Activated T-helper 9 cell treated with anti-CD3 and anti-CD28 coated beads, Interleukin-2, amount 50 U/mL, for 16 hours (primary cell): Measurements from ENCODE around the gene ZPLD1.

Experiments
- DNase-seq: peaks from one replicate; pipeline ENCODE4 v3.0.0-alpha.2; 2020; ENCODE audit warnings: low read depth

Gene ZPLD1

DNA sequence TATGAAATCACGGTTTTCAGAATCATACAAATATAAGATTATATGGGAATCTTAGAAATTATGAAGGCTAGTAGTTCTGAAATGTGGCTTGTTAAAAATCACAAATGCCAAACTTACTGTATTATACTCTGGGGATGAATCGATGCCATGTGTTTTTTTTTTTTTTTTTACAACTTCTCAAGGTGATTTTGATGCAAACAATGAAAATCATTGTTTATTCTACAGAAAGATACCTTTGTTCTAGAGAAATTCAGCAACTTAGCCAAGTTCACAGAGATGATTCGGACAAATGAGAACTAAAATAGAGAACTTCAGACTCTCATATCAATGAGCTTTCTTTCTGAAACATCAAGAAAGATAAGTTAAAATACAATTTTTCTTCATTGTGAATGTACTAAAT is 92.0 kb downstream of the ZPLD1 start:
- DNase-seq = no peak

DNA sequence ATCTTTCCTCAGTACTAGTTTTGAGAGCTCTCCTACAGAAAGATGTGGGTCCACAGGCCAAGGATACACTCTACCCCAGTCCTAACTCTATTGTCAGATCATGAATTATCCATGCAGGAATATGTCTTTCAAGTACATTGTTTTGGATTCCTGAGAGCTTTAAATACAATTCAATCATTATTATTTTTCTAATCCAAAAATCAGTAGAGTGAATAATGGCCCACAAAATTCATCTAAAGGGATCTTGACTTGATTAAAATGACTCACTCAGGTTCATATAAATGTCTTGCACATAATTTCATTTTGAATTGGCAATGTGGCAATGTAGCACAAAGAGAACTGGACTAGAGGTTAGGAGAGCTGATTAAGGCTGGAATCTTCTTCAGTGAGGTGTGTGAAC is 93.9 kb downstream of the ZPLD1 start:
- no peak for DNase-seq
